Colonic mucosa (tissue), 4 donors: ENCODE measurements around the gene TRMT112. TPM values are rescaled to one million over a fixed set of nuclear protein-coding genes. Genes with fewer than 3 reads are reported as not detected.
A peak's percentile ranks its signal among the peaks of the same experiment; 100 is the strongest.

Experiments
- DNase-seq: peaks from one replicate; pipeline ENCODE4 v3.0.0-alpha.2; 2020
- H3K27ac ChIP-seq: fragments of 200-600 bp; one replicate; pipeline ENCODE4 v1.8.0; 2021
- H3K27me3 ChIP-seq: fragments of 200-600 bp; one replicate; pipeline ENCODE4 v1.8.0; 2021
- H3K36me3 ChIP-seq: fragments of 200-600 bp; one replicate; pipeline ENCODE4 v1.8.0; 2021
- H3K4me1 ChIP-seq: fragments of 200-600 bp; one replicate; pipeline ENCODE4 v1.8.0; 2021; ENCODE audit warnings: mild to moderate bottlenecking
- H3K4me3 ChIP-seq: fragments of 200-600 bp; one replicate; pipeline ENCODE4 v1.8.0; 2021
- H3K9ac ChIP-seq, 2 donors: one replicate each; pipeline ENCODE4 v1.7.0; 2013; ENCODE audit warnings: control low read depth in 2 of 2, low read depth in 2 of 2, low read length in 2 of 2
- H3K9me3 ChIP-seq: fragments of 200-600 bp; one replicate; pipeline ENCODE4 v1.8.0; 2021
- CTCF ChIP-seq: fragments of 200-600 bp; IDR thresholded peaks from one replicate; pipeline ENCODE4 v1.8.0; 2022; ENCODE audit warnings: antibody characterized with exemption, mild to moderate bottlenecking
- intact Hi-C: fragments of 100-400 bp; cut with DNase I; formaldehyde crosslinking; loops from one replicate; pipeline ENCODE4 v1.14.1; 2022
- total RNA-seq, 2 donors: library from RNA; stranded (reverse); fragmentation: NEBNext Ultra II Directional in 1 of 2; extraction: Animal tissue kit (Norgen Biotek cat#: 25700) in 1 of 2; gene quantifications; one replicate each; pipeline ENCODE4 v1.2.1, GENCODE V29; 2021
- donor health status: healthy.
- donor health status: DM: no; HTN: no; CAD: no.
- donor health status: DM: no; HTN: no; CAD: no.

The TRMT112 gene
- total RNA-seq, 2 donors from 2014 or later: 75.9 to 184 TPM

- peak overlapping the region in 1 of 2 donors; percentile 97 for H3K9ac ChIP-seq
- peaks cover 11% of the 10 kb centered on the region for H3K4me1 ChIP-seq
- H3K4me3 ChIP-seq: no peak overlapping the region
- no peak for DNase-seq
- intact Hi-C loops: no loop called here
- no peaks in the 10 kb centered on the region for H3K36me3 ChIP-seq
- H3K9me3 ChIP-seq: no peaks in the 10 kb centered on the region
- H3K27ac ChIP-seq: no peak overlapping the region
- no peak for TF ChIP-seq CTCF
- no peaks in the 10 kb centered on the region for H3K27me3 ChIP-seq
Measured at GRCh38 chr11:64323373-64323772, 6.0 kb upstream of the TRMT112 start.

- Histone ChIP-seq H3K27ac (peak overlapping the region; percentile 65), H3K27me3 (no peaks in the 10 kb centered on the region), H3K4me3 (no peak overlapping the region), H3K4me1 (peaks cover 11% of the 10 kb centered on the region), H3K9ac (peak overlapping the region in 1 of 2 donors; percentile 97), H3K9me3 (no peaks in the 10 kb centered on the region), H3K36me3 (no peaks in the 10 kb centered on the region)
- no peak for DNase-seq
- TF ChIP-seq CTCF: no peak
- intact Hi-C loops: no loop called here
Measured at GRCh38 chr11:64322925-64323260, 5.5 kb upstream of the TRMT112 start.

- H3K9me3 ChIP-seq: no peaks in the 10 kb centered on the region
- peak overlapping the region; percentile 48 to 97 for H3K9ac ChIP-seq
- peaks cover 13% of the 10 kb centered on the region for H3K4me1 ChIP-seq
- peak; percentile 79 for DNase-seq
- H3K36me3 ChIP-seq: no peaks in the 10 kb centered on the region
- TF ChIP-seq CTCF: no peak
- H3K27ac ChIP-seq: peak overlapping the region; percentile 65
- intact Hi-C loops: no loop called here
- H3K4me3 ChIP-seq: no peak overlapping the region
- no peaks in the 10 kb centered on the region for H3K27me3 ChIP-seq
Measured at GRCh38 chr11:64321533-64321932, 4.2 kb upstream of the TRMT112 start.

- peak overlapping the region; percentile 99 for H3K27ac ChIP-seq
- H3K4me1 ChIP-seq: peaks cover 18% of the 10 kb centered on the region
- no peaks in the 10 kb centered on the region for H3K36me3 ChIP-seq
Measured at GRCh38 chr11:64321026-64321425, 3.7 kb upstream of the TRMT112 start.

GRCh38 chr11:64320556-64320955 is 3.2 kb upstream of the TRMT112 start:
- Histone ChIP-seq H3K4me1 (peaks cover 22% of the 10 kb centered on the region), H3K9ac (peak overlapping the region in 1 of 2 donors; percentile 97), H3K4me3 (no peak overlapping the region), H3K27me3 (no peaks in the 10 kb centered on the region), H3K27ac (peak overlapping the region; percentile 99), H3K9me3 (no peaks in the 10 kb centered on the region), H3K36me3 (no peaks in the 10 kb centered on the region)
- no peak for TF ChIP-seq CTCF
- DNase-seq: no peak
- intact Hi-C loops: no loop called here

More at GRCh38 chr11:64321026-64321425, 3.7 kb upstream of the TRMT112 start:
- TF ChIP-seq CTCF: no peak
- Histone ChIP-seq H3K4me3 (no peak overlapping the region), H3K9ac (peak overlapping the region; percentile 48 to 97), H3K27me3 (no peaks in the 10 kb centered on the region), H3K9me3 (no peaks in the 10 kb centered on the region)
- no peak for DNase-seq
- intact Hi-C loops: no loop called here
